ENCODE results near the gene TSSK1B.

DNA sequence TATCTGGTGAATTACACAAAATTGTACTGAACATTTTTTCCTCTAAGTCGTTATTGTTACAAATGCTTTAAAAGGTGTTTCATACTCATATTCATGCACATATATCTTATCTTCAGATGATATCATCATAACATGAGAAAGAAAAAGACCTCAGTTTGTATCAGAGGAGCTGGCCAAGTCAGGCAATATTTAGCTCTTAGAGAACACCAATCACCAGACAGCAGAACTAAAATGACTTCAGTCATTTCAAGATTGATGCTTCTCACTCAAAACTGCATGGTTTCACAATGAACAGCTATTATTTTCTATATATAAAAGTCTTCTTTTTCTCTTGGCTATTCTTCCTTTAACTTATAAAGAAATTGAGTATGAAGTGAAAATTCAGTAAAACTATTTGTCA is 44.6 kb downstream of the TSSK1B start:
- TF ChIP-seq GATA3 (IDR thresholded peaks at IDR 0.05; ENCODE audit: low read depth, low read length) (no peak), GATA2 (IDR thresholded peaks at IDR 0.05; ENCODE audit: low read depth, low read length) (no peak)

All from SH-SY5Y (cell line).